IMR-90 (cell line): Measurements from ENCODE around the gene CUL1. TPM values are rescaled to one million over a fixed set of nuclear protein-coding genes. Genes with fewer than 3 reads are reported as not detected.

ENCODE experiments used
- ATAC-seq: fragments of 200-7000 bp; cut with Tn5 transposase; 2 replicates; pipeline ENCODE4 v1.9.1; 2020; ENCODE audit warnings: low read depth, mild to moderate bottlenecking, moderate library complexity
- BruUV-seq: library from RNA; stranded (reverse); fragments of 400-500 nt; replicated peaks from 2 replicates; lab custom pipeline; 2021; lab: Mats Ljungman, UMichigan
- CTCF ChIA-PET: fragments of 300-600 bp; formaldehyde crosslinking; extraction: SDS; loops from one replicate; lab custom pipeline; 2021; ENCODE audit warnings: antibody characterized with exemption; lab: Yijun Ruan, JAX
- POLR2A ChIA-PET: fragments of 300-600 bp; sonication (Branson Sonifier 250); formaldehyde crosslinking; loops from one replicate; lab custom pipeline; 2022; ENCODE audit warnings: antibody characterized with exemption; ENCODE audit not compliant: unreplicated experiment; lab: Charles Lee
- DNase-seq: peaks from one replicate; pipeline ENCODE4 v3.0.0; 2013
- H2AFZ ChIP-seq: replicated peaks from 2 replicates; pipeline ENCODE3; 2013; ENCODE audit warnings: low read length, mild to moderate bottlenecking; ENCODE audit not compliant: poor library complexity
- H2AK5ac ChIP-seq: 2 replicates; pipeline ENCODE4 v1.6.1; 2013; ENCODE audit warnings: low read depth, low read length, inconsistent platforms
- H2AK9ac ChIP-seq: replicated peaks from 2 replicates; pipeline ENCODE3; 2013; ENCODE audit warnings: mild to moderate bottlenecking, low read depth, low read length, moderate library complexity; ENCODE audit not compliant: poor library complexity
- H2BK120ac ChIP-seq: 2 replicates; pipeline ENCODE4 v1.6.1; 2013; ENCODE audit warnings: low read depth, low read length, inconsistent platforms
- H2BK15ac ChIP-seq: 3 replicates; pipeline ENCODE4 v1.6.1; 2013; ENCODE audit warnings: low read depth, low read length, inconsistent platforms
- H2BK20ac ChIP-seq: 2 replicates; pipeline ENCODE4 v1.6.1; 2013; ENCODE audit warnings: low read depth, mild to moderate bottlenecking, inconsistent platforms, low read length, moderate library complexity
- H2BK5ac ChIP-seq: 2 replicates; pipeline ENCODE4 v1.6.1; 2013; ENCODE audit warnings: mild to moderate bottlenecking, low read depth, low read length, inconsistent platforms; ENCODE audit not compliant: poor library complexity, severe bottlenecking
- H3K14ac ChIP-seq: replicated peaks from 2 replicates; pipeline ENCODE4 v1.6.1; 2013; ENCODE audit warnings: low read depth, low read length, inconsistent platforms
- H3K18ac ChIP-seq: 2 replicates; pipeline ENCODE4 v1.6.1; 2013; ENCODE audit warnings: low read depth, low read length, control low read depth
- H3K23ac ChIP-seq: 2 replicates; pipeline ENCODE4 v1.6.1; 2013; ENCODE audit warnings: low read depth, low read length, inconsistent platforms
- H3K27ac ChIP-seq: 2 replicates; pipeline ENCODE4 v1.5.1; 2013; ENCODE audit warnings: mild to moderate bottlenecking, control low read depth, low read length; ENCODE audit not compliant: insufficient read depth
- H3K27me3 ChIP-seq: 2 replicates; pipeline ENCODE4 v1.6.1; 2013; ENCODE audit warnings: low read length; ENCODE audit not compliant: control insufficient read depth, insufficient read depth
- H3K36me3 ChIP-seq: 2 replicates; pipeline ENCODE4 v1.6.1; 2013; ENCODE audit warnings: low read length, mixed read lengths; ENCODE audit not compliant: control insufficient read depth, insufficient read depth
- H3K4ac ChIP-seq: 2 replicates; pipeline ENCODE4 v1.6.1; 2013; ENCODE audit warnings: low read depth, low read length, inconsistent platforms
- H3K4me1 ChIP-seq: 2 replicates; pipeline ENCODE4 v1.6.1; 2013; ENCODE audit warnings: low read length, mixed read lengths; ENCODE audit not compliant: control insufficient read depth, insufficient read depth
- H3K4me2 ChIP-seq: 2 replicates; pipeline ENCODE4 v1.6.1; 2013; ENCODE audit warnings: low read depth, mild to moderate bottlenecking, control low read depth, low read length, moderate library complexity
- H3K4me3 ChIP-seq: 2 replicates; pipeline ENCODE4 v1.5.1; 2013; ENCODE audit warnings: low read depth, mild to moderate bottlenecking, control low read depth, low read length, moderate library complexity; ENCODE audit not compliant: insufficient read depth
- H3K56ac ChIP-seq: 2 replicates; pipeline ENCODE4 v1.6.1; 2013; ENCODE audit warnings: low read length, inconsistent platforms; ENCODE audit not compliant: insufficient read depth; ENCODE audit errors: extremely low read depth
- H3K79me1 ChIP-seq, 2 experiments: 2 replicates each; pipeline ENCODE4 v1.6.1; 2013; ENCODE audit warnings: low read length in 2 of 2, inconsistent platforms in 1 of 2, low read depth in 1 of 2
- H3K9ac ChIP-seq: 2 replicates; pipeline ENCODE4 v1.6.1; 2013; ENCODE audit warnings: low read depth, low read length, control low read depth
- H3K9me1 ChIP-seq: 2 replicates; pipeline ENCODE4 v1.6.1; 2013; ENCODE audit warnings: low read length, inconsistent platforms; ENCODE audit not compliant: insufficient read depth
- H3K9me3 ChIP-seq: 2 replicates; pipeline ENCODE4 v1.6.1; 2013; ENCODE audit warnings: low read length; ENCODE audit not compliant: control insufficient read depth, insufficient read depth
- H4K20me1 ChIP-seq: 2 replicates; pipeline ENCODE4 v1.6.1; 2013; ENCODE audit warnings: low read length, inconsistent platforms; ENCODE audit not compliant: insufficient read depth
- H4K5ac ChIP-seq: 2 replicates; pipeline ENCODE4 v1.6.1; 2013; ENCODE audit warnings: mild to moderate bottlenecking, low read depth, low read length, control low read depth
- H4K8ac ChIP-seq, 2 experiments: 2 replicates each; pipeline ENCODE4 v1.6.1; 2013; ENCODE audit warnings: low read depth in 2 of 2, low read length in 2 of 2, control low read depth in 1 of 2, inconsistent platforms in 1 of 2
- H4K91ac ChIP-seq: 2 replicates; pipeline ENCODE4 v1.6.1; 2013; ENCODE audit warnings: low read depth, low read length, inconsistent platforms; ENCODE audit not compliant: insufficient read depth
- BHLHE40 ChIP-seq: fragments of 150-350 bp; IDR thresholded peaks from 2 replicates; pipeline ENCODE4 v1.6.1; 2016; ENCODE audit warnings: mild to moderate bottlenecking, low read depth, low read length
- CEBPB ChIP-seq: IDR thresholded peaks from 2 replicates; pipeline ENCODE4 v1.6.1; 2012; ENCODE audit warnings: low read depth, low read length, improper control_type of control experiment
- CHD1 ChIP-seq: IDR thresholded peaks from 2 replicates; pipeline ENCODE4 v1.6.1; 2012; ENCODE audit warnings: low read depth, low read length, improper control_type of control experiment
- ELK1 ChIP-seq: fragments of 150-350 bp; IDR thresholded peaks from 2 replicates; pipeline ENCODE4 v1.6.1; 2016; ENCODE audit warnings: low read depth, mild to moderate bottlenecking, low read length, moderate library complexity, borderline replicate concordance
- MAFK ChIP-seq: IDR thresholded peaks from 2 replicates; pipeline ENCODE4 v1.6.1; 2012; ENCODE audit warnings: low read depth, low read length, improper control_type of control experiment
- MAZ ChIP-seq: IDR thresholded peaks from 2 replicates; pipeline ENCODE4 v1.6.1; 2012; ENCODE audit warnings: low read depth, mild to moderate bottlenecking, low read length, improper control_type of control experiment, moderate library complexity, borderline replicate concordance
- MXI1 ChIP-seq: IDR thresholded peaks from 2 replicates; pipeline ENCODE4 v1.6.1; 2012; ENCODE audit warnings: low read depth, mild to moderate bottlenecking, low read length, moderate library complexity, borderline replicate concordance
- RAD21 ChIP-seq: IDR thresholded peaks from 2 replicates; pipeline ENCODE4 v1.6.1; 2012; ENCODE audit warnings: low read length, improper control_type of control experiment
- RFX5 ChIP-seq: IDR thresholded peaks from 2 replicates; pipeline ENCODE4 v1.8.0; 2012; ENCODE audit warnings: low read depth, mild to moderate bottlenecking, low read length, moderate library complexity
- SMC3 ChIP-seq: fragments of 150-350 bp; IDR thresholded peaks from 2 replicates; pipeline ENCODE4 v1.6.1; 2016; ENCODE audit warnings: low read depth, mild to moderate bottlenecking, antibody characterized with exemption, low read length, moderate library complexity
- whole genome bisulfite sequencing, 2 experiments: methylation state at CpG; one replicate each; pipeline versions ENCODE4 v1.1.5 to v1.1.7; 2013; ENCODE audit warnings: missing lambda C conversion rate in 2 of 2; ENCODE audit not compliant: insufficient read length in 1 of 2; ENCODE audit errors: extremely low coverage in 2 of 2; 5-methylcytosine and 5-hydroxymethylcytosine counted together
- dilution Hi-C: fragments of 300-500 bp; cut with HindIII; formaldehyde crosslinking; loops from one replicate; pipeline ENCODE4 v1.14.3; 2018; ENCODE audit warnings: low sequenced_read_pairs; ENCODE audit not compliant: unreplicated experiment
- in situ Hi-C: fragments of 300-500 bp; cut with MboI; formaldehyde crosslinking; loops from 3 replicates; pipeline ENCODE4 v1.14.3; 2019; ENCODE audit warnings: low sequenced_read_pairs, inconsistent platforms, mixed read lengths
- intact Hi-C: fragments of 100-400 bp; cut with micrococcal nuclease; formaldehyde crosslinking; loops from 2 replicates; pipeline ENCODE4 v1.10.0; 2022
- polyA plus RNA-seq, 3 experiments: library from polyadenylated mRNA; depleted of rRNA; stranded (reverse); fragments of >200 nt; gene quantifications; 2 replicates each; pipeline ENCODE4 v1.2.3, GENCODE V29; 2012; ENCODE audit warnings: low replicate concordance in 1 of 3
- total RNA-seq: library from RNA; depleted of rRNA; stranded (reverse); fragments of >200 nt; gene quantifications from 2 replicates; pipeline ENCODE4 v1.2.3, GENCODE V29; 2012
- TF ChIP-seq, protein P1 (sequence below): fragments of 150-350 bp; IDR thresholded peaks from 2 replicates; pipeline ENCODE4 v1.6.1; 2017; ENCODE audit warnings: mild to moderate bottlenecking, antibody characterized with exemption, low read length, low read depth

Gene CUL1
- total and polyA plus RNA-seq, 2 of the 4 experiments (the other 2 are of a cell fraction) = 44.0 to 46.2 TPM

- TF ChIP-seq RFX5 = no peak
- TF ChIP-seq MXI1 = no peak
- TF ChIP-seq, protein P1, sequence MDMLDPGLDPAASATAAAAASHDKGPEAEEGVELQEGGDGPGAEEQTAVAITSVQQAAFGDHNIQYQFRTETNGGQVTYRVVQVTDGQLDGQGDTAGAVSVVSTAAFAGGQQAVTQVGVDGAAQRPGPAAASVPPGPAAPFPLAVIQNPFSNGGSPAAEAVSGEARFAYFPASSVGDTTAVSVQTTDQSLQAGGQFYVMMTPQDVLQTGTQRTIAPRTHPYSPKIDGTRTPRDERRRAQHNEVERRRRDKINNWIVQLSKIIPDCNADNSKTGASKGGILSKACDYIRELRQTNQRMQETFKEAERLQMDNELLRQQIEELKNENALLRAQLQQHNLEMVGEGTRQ = no peak
- no peak for TF ChIP-seq MAFK
- no peak for TF ChIP-seq CHD1
- no peak for TF ChIP-seq ELK1
- TF ChIP-seq MAZ = no peak
- TF ChIP-seq CEBPB = no peak
- TF ChIP-seq BHLHE40 = no peak
- TF ChIP-seq SMC3 = no peak
- no peak for TF ChIP-seq RAD21
- Histone ChIP-seq H3K9me1 (no peaks in the 10 kb centered on the region), H3K23ac (no peak overlapping the region), H3K27ac (no peak overlapping the region), H3K27me3 (no peaks in the 10 kb centered on the region), H3K18ac (no peak overlapping the region), H4K5ac (no peak overlapping the region), H3K14ac (no peak overlapping the region), H2AK9ac (no peak overlapping the region), H3K4me1 (no peaks in the 10 kb centered on the region), H2BK20ac (no peak overlapping the region), H3K4me3 (no peak overlapping the region), H3K79me1 (peaks cover 25 to 28% of the 10 kb centered on the region in 2 experiments), H2BK120ac (no peak overlapping the region), H3K36me3 (peaks cover 47% of the 10 kb centered on the region), H3K56ac (no peak overlapping the region), H4K20me1 (no peaks in the 10 kb centered on the region), H2AK5ac (no peak overlapping the region), H4K91ac (no peak overlapping the region), H3K9ac (no peak overlapping the region), H2AFZ (no peak overlapping the region), H3K9me3 (no peaks in the 10 kb centered on the region), H4K8ac (no peak overlapping the region), H2BK15ac (no peak overlapping the region), H3K4me2 (no peak overlapping the region), H3K4ac (no peak overlapping the region), H2BK5ac (no peak overlapping the region)
- BruUV-seq = no TSS peak
- intact Hi-C loops = loop anchor here (2.0 kb wide), 1 partner anchor 35 kb away; no protein-coding TSS in a partner anchor
- no CpG with 5 or more reads among the region's 15 CpGs for WGBS, 2 experiments
- in situ Hi-C loops = no loop called here
- DNase-seq (no peak), ATAC-seq (no peak)
- dilution Hi-C loops = no loop called here
- POLR2A ChIA-PET = no interaction called here
- CTCF ChIA-PET = interaction anchor here (1.1 to 1.3 kb wide), 2 partner anchors 10 to 183 kb away, joined by 3 to 5 read pairs; no protein-coding TSS in a partner anchor
Measured at GRCh38 chr7:148783801-148784527, 85.3 kb downstream of the CUL1 start.
